Measurements from ENCODE around the gene SNPH.

GRCh38 chr20:1331801-1332453 lies 65.8 kb downstream of the SNPH start:
- TF ChIP-seq TAF1 (conservative IDR thresholded peaks at IDR 0.05) (no peak), MAX (IDR thresholded peaks at IDR 0.05) (no peak), FOXA2 (IDR thresholded peaks at IDR 0.05) (no peak), HNF4G (IDR thresholded peaks at IDR 0.05) (no peak), SP1 (IDR thresholded peaks at IDR 0.05) (no peak), NR2F2 (IDR thresholded peaks at IDR 0.05) (no peak), RAD21 (IDR thresholded peaks at IDR 0.05) (no peak), GABPA (IDR thresholded peaks at IDR 0.05 in 1 of 2, conservative IDR thresholded peaks at IDR 0.05 in 1 of 2) (no peak), EGR1 (IDR thresholded peaks at IDR 0.05; ENCODE audit: low read depth in 2 of 2) (no peak), FOXA1 (IDR thresholded peaks at IDR 0.05) (no peak), YY1 (IDR thresholded peaks at IDR 0.05) (no peak)
- TF ChIP-seq, protein P1, sequence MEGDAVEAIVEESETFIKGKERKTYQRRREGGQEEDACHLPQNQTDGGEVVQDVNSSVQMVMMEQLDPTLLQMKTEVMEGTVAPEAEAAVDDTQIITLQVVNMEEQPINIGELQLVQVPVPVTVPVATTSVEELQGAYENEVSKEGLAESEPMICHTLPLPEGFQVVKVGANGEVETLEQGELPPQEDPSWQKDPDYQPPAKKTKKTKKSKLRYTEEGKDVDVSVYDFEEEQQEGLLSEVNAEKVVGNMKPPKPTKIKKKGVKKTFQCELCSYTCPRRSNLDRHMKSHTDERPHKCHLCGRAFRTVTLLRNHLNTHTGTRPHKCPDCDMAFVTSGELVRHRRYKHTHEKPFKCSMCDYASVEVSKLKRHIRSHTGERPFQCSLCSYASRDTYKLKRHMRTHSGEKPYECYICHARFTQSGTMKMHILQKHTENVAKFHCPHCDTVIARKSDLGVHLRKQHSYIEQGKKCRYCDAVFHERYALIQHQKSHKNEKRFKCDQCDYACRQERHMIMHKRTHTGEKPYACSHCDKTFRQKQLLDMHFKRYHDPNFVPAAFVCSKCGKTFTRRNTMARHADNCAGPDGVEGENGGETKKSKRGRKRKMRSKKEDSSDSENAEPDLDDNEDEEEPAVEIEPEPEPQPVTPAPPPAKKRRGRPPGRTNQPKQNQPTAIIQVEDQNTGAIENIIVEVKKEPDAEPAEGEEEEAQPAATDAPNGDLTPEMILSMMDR (IDR thresholded peaks at IDR 0.05; ENCODE audit: low read depth, low read length, missing input control) = no peak
- TF ChIP-seq, protein P2, sequence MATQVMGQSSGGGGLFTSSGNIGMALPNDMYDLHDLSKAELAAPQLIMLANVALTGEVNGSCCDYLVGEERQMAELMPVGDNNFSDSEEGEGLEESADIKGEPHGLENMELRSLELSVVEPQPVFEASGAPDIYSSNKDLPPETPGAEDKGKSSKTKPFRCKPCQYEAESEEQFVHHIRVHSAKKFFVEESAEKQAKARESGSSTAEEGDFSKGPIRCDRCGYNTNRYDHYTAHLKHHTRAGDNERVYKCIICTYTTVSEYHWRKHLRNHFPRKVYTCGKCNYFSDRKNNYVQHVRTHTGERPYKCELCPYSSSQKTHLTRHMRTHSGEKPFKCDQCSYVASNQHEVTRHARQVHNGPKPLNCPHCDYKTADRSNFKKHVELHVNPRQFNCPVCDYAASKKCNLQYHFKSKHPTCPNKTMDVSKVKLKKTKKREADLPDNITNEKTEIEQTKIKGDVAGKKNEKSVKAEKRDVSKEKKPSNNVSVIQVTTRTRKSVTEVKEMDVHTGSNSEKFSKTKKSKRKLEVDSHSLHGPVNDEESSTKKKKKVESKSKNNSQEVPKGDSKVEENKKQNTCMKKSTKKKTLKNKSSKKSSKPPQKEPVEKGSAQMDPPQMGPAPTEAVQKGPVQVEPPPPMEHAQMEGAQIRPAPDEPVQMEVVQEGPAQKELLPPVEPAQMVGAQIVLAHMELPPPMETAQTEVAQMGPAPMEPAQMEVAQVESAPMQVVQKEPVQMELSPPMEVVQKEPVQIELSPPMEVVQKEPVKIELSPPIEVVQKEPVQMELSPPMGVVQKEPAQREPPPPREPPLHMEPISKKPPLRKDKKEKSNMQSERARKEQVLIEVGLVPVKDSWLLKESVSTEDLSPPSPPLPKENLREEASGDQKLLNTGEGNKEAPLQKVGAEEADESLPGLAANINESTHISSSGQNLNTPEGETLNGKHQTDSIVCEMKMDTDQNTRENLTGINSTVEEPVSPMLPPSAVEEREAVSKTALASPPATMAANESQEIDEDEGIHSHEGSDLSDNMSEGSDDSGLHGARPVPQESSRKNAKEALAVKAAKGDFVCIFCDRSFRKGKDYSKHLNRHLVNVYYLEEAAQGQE (IDR thresholded peaks at IDR 0.05) = no peak

Data from liver (tissue), 3 donors.